ENCODE data around the gene MX2.
"Not testable (repeated sequence)": the region's sequence is repeated elsewhere in the genome, so short reads cannot be mapped to it uniquely, and the experiment has no call there.

Gene MX2

DNA sequence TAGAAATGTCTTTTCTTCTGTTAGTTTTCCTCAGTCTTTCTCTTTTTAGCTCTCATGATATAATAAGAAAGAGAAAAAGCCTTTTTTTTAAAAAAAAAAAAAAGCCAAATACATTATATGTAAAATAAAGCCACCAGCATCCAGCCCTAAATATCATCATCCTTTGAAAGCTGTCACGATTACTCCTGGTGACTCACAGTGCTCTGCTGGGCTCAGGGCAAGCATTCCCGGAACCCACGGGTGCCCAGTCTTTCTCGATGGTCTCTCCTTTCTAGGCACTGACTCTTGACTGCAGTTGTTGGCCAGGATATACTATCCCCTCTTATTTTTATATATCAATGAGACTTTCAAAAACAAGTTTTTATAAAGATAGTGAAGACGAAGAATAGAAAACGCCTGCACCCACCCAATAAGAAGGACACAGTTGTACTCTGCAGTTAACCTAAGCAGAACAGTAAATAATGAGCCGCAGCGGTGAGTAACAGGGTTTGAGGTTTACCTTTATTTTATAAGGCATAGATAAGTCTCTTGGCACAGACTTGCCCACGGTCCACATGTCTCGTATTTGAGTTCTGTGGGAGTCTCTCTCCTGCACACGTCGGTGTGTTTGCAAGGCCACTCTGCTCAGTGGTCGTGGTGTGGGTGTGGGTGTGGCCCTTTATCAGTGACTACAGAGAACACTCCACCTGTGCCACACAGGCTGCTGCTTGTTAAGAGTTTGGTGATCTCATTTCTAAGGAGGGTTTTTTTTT, 15.7 kb upstream of the MX2 start:
- H3K9ac ChIP-seq (ENCODE audit: low read depth, low read length) = no peak overlapping the region
- no peaks in the 10 kb centered on the region for H3K9me3 ChIP-seq (ENCODE audit: control insufficient read depth, insufficient read depth, low read length)
- peaks cover 2% of the 10 kb centered on the region for H3K27me3 ChIP-seq (ENCODE audit: control insufficient read depth, insufficient read depth, low read length)
- no peak overlapping the region for H3K4me3 ChIP-seq (ENCODE audit: low read depth, low read length)
- H3K36me3 ChIP-seq (ENCODE audit: control insufficient read depth, insufficient read depth, low read length) = no peaks in the 10 kb centered on the region
- no peaks in the 10 kb centered on the region for H3K4me1 ChIP-seq (ENCODE audit: control insufficient read depth, insufficient read depth, low read length)

GRCh38 chr21:41346758-41347157, 15.1 kb upstream of the MX2 start:
- H3K27me3 ChIP-seq (ENCODE audit: control insufficient read depth, insufficient read depth, low read length) = peaks cover 2% of the 10 kb centered on the region

GRCh38 chr21:41348434-41348833, 13.4 kb upstream of the MX2 start:
- Histone ChIP-seq H3K4me3 (ENCODE audit: low read depth, low read length) (no peak overlapping the region), H3K4me1 (ENCODE audit: control insufficient read depth, insufficient read depth, low read length) (no peaks in the 10 kb centered on the region), H3K36me3 (ENCODE audit: control insufficient read depth, insufficient read depth, low read length) (no peaks in the 10 kb centered on the region), H3K9me3 (ENCODE audit: control insufficient read depth, insufficient read depth, low read length) (no peaks in the 10 kb centered on the region), H3K27me3 (ENCODE audit: control insufficient read depth, insufficient read depth, low read length) (peaks cover 2% of the 10 kb centered on the region), H3K9ac (ENCODE audit: low read depth, low read length) (no peak overlapping the region)

More at GRCh38 chr21:41346758-41347157, 15.1 kb upstream of the MX2 start:
- no peaks in the 10 kb centered on the region for H3K9me3 ChIP-seq (ENCODE audit: control insufficient read depth, insufficient read depth, low read length)
- no peaks in the 10 kb centered on the region for H3K36me3 ChIP-seq (ENCODE audit: control insufficient read depth, insufficient read depth, low read length)
- H3K4me3 ChIP-seq (ENCODE audit: low read depth, low read length) = no peak overlapping the region
- H3K9ac ChIP-seq (ENCODE audit: low read depth, low read length) = no peak overlapping the region
- H3K4me1 ChIP-seq (ENCODE audit: control insufficient read depth, insufficient read depth, low read length) = no peaks in the 10 kb centered on the region

DNA sequence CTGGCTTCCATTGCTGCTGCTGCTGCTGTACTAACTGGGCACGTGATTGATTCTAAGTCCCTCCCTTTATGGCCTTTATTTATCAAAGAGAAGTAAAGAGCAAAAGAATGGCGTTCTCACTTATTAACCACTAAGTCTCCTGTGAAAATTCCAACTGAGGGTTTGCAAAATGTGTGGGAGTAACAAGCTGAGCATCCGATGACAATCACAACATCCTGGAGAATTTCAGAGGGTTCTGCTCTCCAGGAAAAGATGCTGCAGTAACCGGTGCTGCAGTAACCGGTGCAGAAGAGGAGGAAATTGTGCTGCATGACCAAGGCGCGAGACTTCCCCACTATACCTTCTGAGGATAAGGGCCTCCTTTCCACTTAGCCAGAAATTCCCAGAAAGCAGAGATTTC, 12.7 kb upstream of the MX2 start:
- Histone ChIP-seq H3K4me1 (ENCODE audit: control insufficient read depth, insufficient read depth, low read length) (no peaks in the 10 kb centered on the region), H3K4me3 (ENCODE audit: low read depth, low read length) (no peak overlapping the region), H3K9ac (ENCODE audit: low read depth, low read length) (no peak overlapping the region), H3K36me3 (ENCODE audit: control insufficient read depth, insufficient read depth, low read length) (no peaks in the 10 kb centered on the region), H3K9me3 (ENCODE audit: control insufficient read depth, insufficient read depth, low read length) (no peaks in the 10 kb centered on the region), H3K27me3 (ENCODE audit: control insufficient read depth, insufficient read depth, low read length) (peaks cover 2% of the 10 kb centered on the region)

GRCh38 chr21:41349619-41350390, 12.0 kb upstream of the MX2 start:
- H3K36me3 ChIP-seq (ENCODE audit: control insufficient read depth, insufficient read depth, low read length) = no peaks in the 10 kb centered on the region
- no peaks in the 10 kb centered on the region for H3K9me3 ChIP-seq (ENCODE audit: control insufficient read depth, insufficient read depth, low read length)

GRCh38 chr21:41350436-41351155, 11.2 kb upstream of the MX2 start:
- Histone ChIP-seq H3K27me3 (ENCODE audit: control insufficient read depth, insufficient read depth, low read length) (peaks cover 2% of the 10 kb centered on the region), H3K4me1 (ENCODE audit: control insufficient read depth, insufficient read depth, low read length) (no peaks in the 10 kb centered on the region), H3K9me3 (ENCODE audit: control insufficient read depth, insufficient read depth, low read length) (no peaks in the 10 kb centered on the region), H3K9ac (ENCODE audit: low read depth, low read length) (no peak overlapping the region), H3K36me3 (ENCODE audit: control insufficient read depth, insufficient read depth, low read length) (no peaks in the 10 kb centered on the region), H3K4me3 (ENCODE audit: low read depth, low read length) (no peak overlapping the region)

More at GRCh38 chr21:41349619-41350390, 12.0 kb upstream of the MX2 start:
- Histone ChIP-seq H3K4me1 (ENCODE audit: control insufficient read depth, insufficient read depth, low read length) (no peaks in the 10 kb centered on the region), H3K27me3 (ENCODE audit: control insufficient read depth, insufficient read depth, low read length) (peaks cover 2% of the 10 kb centered on the region), H3K9ac (ENCODE audit: low read depth, low read length) (no peak overlapping the region), H3K4me3 (ENCODE audit: low read depth, low read length) (no peak overlapping the region)

- H3K9ac ChIP-seq (ENCODE audit: low read depth, low read length) = no peak overlapping the region
- peaks cover 2% of the 10 kb centered on the region for H3K4me1 ChIP-seq (ENCODE audit: control insufficient read depth, insufficient read depth, low read length)
- no peak overlapping the region for H3K4me3 ChIP-seq (ENCODE audit: low read depth, low read length)
- H3K36me3 ChIP-seq (ENCODE audit: control insufficient read depth, insufficient read depth, low read length) = no peaks in the 10 kb centered on the region
- no peaks in the 10 kb centered on the region for H3K9me3 ChIP-seq (ENCODE audit: control insufficient read depth, insufficient read depth, low read length)
- H3K27me3 ChIP-seq (ENCODE audit: control insufficient read depth, insufficient read depth, low read length) = no peaks in the 10 kb centered on the region
Observed at GRCh38 chr21:41357546-41357945, 4.3 kb upstream of the MX2 start.

DNA sequence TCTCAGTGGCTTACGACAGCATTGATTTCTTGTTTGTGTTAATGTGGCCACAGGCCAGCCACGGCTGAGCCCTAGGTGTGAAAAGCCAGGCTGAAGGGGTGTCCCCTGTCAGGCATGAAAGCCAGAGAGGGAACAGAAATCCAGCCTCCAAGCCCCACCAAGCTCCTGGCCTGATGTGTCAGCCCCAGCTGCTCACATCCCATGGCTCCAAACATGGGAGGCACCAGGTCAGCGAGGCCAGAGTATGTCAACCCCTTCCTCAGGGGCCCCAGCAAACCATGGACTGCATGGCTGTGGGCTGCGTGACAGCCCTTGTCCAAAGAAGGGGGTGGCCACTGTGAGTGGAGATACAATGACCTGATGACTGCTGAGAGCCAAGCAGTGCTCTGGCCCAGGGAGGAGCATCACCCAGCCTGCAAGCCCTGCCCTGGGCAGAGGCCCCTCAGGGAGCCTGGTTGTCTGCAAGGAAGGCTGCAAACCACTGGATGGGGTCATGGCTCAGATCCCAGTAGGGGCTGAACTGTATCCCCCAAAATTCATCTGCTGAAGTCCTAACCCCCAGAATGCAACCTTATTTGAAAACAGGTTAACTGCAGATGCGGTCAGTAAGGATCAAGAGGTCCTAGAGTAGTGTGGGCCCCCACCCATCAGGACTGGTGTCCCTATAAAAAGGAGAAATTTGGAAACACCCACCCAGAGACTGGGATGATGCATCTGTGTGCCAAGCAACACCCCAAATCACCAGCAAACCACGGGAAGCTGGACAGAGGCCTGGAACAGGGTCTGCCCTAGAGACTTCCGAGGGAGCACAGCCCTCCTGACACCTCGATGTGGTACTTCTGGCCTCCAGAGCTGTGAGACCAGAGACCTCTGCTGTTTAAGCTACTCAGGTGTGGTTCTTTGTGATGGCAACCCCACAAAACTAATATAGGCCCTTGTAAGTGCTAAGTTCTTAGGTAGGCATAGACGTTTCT, 3.3 kb upstream of the MX2 start:
- H3K27me3 ChIP-seq (ENCODE audit: control insufficient read depth, insufficient read depth, low read length) = no peaks in the 10 kb centered on the region
- H3K4me1 ChIP-seq (ENCODE audit: control insufficient read depth, insufficient read depth, low read length) = peaks cover 2% of the 10 kb centered on the region

GRCh38 chr21:41359286-41359685, 2.5 kb upstream of the MX2 start:
- no peaks in the 10 kb centered on the region for H3K9me3 ChIP-seq (ENCODE audit: control insufficient read depth, insufficient read depth, low read length)
- H3K27me3 ChIP-seq (ENCODE audit: control insufficient read depth, insufficient read depth, low read length) = no peaks in the 10 kb centered on the region
- no peak overlapping the region for H3K9ac ChIP-seq (ENCODE audit: low read depth, low read length)
- peaks cover 2% of the 10 kb centered on the region for H3K4me1 ChIP-seq (ENCODE audit: control insufficient read depth, insufficient read depth, low read length)
- no peak overlapping the region for H3K4me3 ChIP-seq (ENCODE audit: low read depth, low read length)
- no peaks in the 10 kb centered on the region for H3K36me3 ChIP-seq (ENCODE audit: control insufficient read depth, insufficient read depth, low read length)

More for the DNA sequence above, 3.3 kb upstream of the MX2 start:
- no peaks in the 10 kb centered on the region for H3K9me3 ChIP-seq (ENCODE audit: control insufficient read depth, insufficient read depth, low read length)
- no peak overlapping the region for H3K4me3 ChIP-seq (ENCODE audit: low read depth, low read length)
- H3K9ac ChIP-seq (ENCODE audit: low read depth, low read length) = no peak overlapping the region
- H3K36me3 ChIP-seq (ENCODE audit: control insufficient read depth, insufficient read depth, low read length) = no peaks in the 10 kb centered on the region

GRCh38 chr21:41359754-41360071, 2.1 kb upstream of the MX2 start:
- H3K4me1 ChIP-seq (ENCODE audit: control insufficient read depth, insufficient read depth, low read length); H3K4me3 ChIP-seq (ENCODE audit: low read depth, low read length); H3K27me3 ChIP-seq (ENCODE audit: control insufficient read depth, insufficient read depth, low read length); H3K9me3 ChIP-seq (ENCODE audit: control insufficient read depth, insufficient read depth, low read length); H3K36me3 ChIP-seq (ENCODE audit: control insufficient read depth, insufficient read depth, low read length); H3K9ac ChIP-seq (ENCODE audit: low read depth, low read length): not testable (repeated sequence)

All from iPS-15b (cell line).